WTC11 (cell line): ENCODE data around the gene SPPL2B.

Experiments used
- EMX1 ChIP-seq: fragments of 250-450 bp; sonication (Bioruptor Pico); IDR thresholded peaks from 2 replicates; pipeline ENCODE4 v1.8.0; 2021; ENCODE audit warnings: mild to moderate bottlenecking
- IRF2 ChIP-seq: sonication (generic); formaldehyde crosslinking; IDR thresholded peaks from 2 replicates; pipeline ENCODE4 v1.8.0; 2022; ENCODE audit warnings: low read depth, missing genetic modification reagents, borderline replicate concordance
- JAZF1 ChIP-seq: fragments of 250-450 bp; sonication (Bioruptor Pico); IDR thresholded peaks from 2 replicates; pipeline ENCODE4 v1.9.0; 2021; ENCODE audit warnings: moderate library complexity, mild to moderate bottlenecking, inconsistent platforms
- JUN ChIP-seq: sonication (generic); formaldehyde crosslinking; IDR thresholded peaks from 2 replicates; pipeline ENCODE4 v1.8.0; 2023; ENCODE audit warnings: mild to moderate bottlenecking, missing genetic modification reagents
- NR1H2 ChIP-seq: sonication (generic); formaldehyde crosslinking; IDR thresholded peaks from 2 replicates; pipeline ENCODE4 v1.9.0; 2021; ENCODE audit warnings: mild to moderate bottlenecking, moderate library complexity, missing genetic modification reagents
- SP1 ChIP-seq: sonication (generic); formaldehyde crosslinking; conservative IDR thresholded peaks from 2 replicates; pipeline ENCODE4 v1.8.1; 2022; ENCODE audit warnings: missing genetic modification reagents
- TF ChIP-seq, protein P1 (sequence below): fragments of 200-600 bp; IDR thresholded peaks from 2 replicates; pipeline ENCODE4 v1.8.0; 2022; ENCODE audit warnings: antibody characterized with exemption
- TF ChIP-seq, protein P2 (sequence below): sonication (generic); formaldehyde crosslinking; IDR thresholded peaks from 2 replicates; pipeline ENCODE4 v1.8.1; 2022; ENCODE audit warnings: low read depth, missing genetic modification reagents, borderline replicate concordance
- TF ChIP-seq, protein P3 (sequence below): sonication (generic); formaldehyde crosslinking; IDR thresholded peaks from 2 replicates; pipeline ENCODE4 v1.8.1; 2022; ENCODE audit warnings: missing genetic modification reagents, borderline replicate concordance
- TF ChIP-seq, protein P4 (sequence below): sonication (generic); formaldehyde crosslinking; IDR thresholded peaks from 2 replicates; pipeline ENCODE4 v1.8.1; 2023; ENCODE audit warnings: mild to moderate bottlenecking, missing genetic modification reagents, moderate library complexity
- TF ChIP-seq, protein P5 (sequence below): sonication (generic); formaldehyde crosslinking; IDR thresholded peaks from 2 replicates; pipeline ENCODE4 v1.8.0; 2022; ENCODE audit warnings: mild to moderate bottlenecking, missing genetic modification reagents

DNA sequence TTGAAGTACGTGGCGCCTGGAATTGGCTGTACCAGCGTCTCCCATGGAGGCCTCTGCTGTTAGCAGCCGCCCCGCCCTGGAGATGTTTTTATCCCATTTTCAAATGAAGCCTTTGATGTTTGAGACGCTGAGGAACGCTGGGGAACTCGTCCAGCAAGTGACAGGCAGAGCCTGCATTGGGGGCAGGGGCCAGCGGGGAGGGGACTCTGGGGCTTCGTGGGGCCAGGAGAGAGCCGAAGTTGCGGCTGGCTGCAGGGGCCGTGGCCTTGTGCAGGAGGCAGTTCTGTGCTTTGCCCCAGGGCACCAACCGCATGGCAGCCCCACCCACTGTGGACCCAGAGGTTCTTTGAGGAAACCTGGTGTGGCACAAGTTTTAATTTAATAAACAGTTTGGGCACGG is 13.5 kb downstream of the SPPL2B start:
- TF ChIP-seq, protein P1, sequence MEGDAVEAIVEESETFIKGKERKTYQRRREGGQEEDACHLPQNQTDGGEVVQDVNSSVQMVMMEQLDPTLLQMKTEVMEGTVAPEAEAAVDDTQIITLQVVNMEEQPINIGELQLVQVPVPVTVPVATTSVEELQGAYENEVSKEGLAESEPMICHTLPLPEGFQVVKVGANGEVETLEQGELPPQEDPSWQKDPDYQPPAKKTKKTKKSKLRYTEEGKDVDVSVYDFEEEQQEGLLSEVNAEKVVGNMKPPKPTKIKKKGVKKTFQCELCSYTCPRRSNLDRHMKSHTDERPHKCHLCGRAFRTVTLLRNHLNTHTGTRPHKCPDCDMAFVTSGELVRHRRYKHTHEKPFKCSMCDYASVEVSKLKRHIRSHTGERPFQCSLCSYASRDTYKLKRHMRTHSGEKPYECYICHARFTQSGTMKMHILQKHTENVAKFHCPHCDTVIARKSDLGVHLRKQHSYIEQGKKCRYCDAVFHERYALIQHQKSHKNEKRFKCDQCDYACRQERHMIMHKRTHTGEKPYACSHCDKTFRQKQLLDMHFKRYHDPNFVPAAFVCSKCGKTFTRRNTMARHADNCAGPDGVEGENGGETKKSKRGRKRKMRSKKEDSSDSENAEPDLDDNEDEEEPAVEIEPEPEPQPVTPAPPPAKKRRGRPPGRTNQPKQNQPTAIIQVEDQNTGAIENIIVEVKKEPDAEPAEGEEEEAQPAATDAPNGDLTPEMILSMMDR: no peak
- TF ChIP-seq, protein P2, sequence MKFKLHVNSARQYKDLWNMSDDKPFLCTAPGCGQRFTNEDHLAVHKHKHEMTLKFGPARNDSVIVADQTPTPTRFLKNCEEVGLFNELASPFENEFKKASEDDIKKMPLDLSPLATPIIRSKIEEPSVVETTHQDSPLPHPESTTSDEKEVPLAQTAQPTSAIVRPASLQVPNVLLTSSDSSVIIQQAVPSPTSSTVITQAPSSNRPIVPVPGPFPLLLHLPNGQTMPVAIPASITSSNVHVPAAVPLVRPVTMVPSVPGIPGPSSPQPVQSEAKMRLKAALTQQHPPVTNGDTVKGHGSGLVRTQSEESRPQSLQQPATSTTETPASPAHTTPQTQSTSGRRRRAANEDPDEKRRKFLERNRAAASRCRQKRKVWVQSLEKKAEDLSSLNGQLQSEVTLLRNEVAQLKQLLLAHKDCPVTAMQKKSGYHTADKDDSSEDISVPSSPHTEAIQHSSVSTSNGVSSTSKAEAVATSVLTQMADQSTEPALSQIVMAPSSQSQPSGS: no peak
- TF ChIP-seq JUN (CRISPR knock-in tag) (no peak), IRF2 (CRISPR knock-in tag) (no peak), NR1H2 (CRISPR knock-in tag) (no peak), JAZF1 (CRISPR knock-in tag) (no peak), EMX1 (CRISPR knock-in tag) (no peak), SP1 (CRISPR knock-in tag) (no peak)
- TF ChIP-seq, protein P3, sequence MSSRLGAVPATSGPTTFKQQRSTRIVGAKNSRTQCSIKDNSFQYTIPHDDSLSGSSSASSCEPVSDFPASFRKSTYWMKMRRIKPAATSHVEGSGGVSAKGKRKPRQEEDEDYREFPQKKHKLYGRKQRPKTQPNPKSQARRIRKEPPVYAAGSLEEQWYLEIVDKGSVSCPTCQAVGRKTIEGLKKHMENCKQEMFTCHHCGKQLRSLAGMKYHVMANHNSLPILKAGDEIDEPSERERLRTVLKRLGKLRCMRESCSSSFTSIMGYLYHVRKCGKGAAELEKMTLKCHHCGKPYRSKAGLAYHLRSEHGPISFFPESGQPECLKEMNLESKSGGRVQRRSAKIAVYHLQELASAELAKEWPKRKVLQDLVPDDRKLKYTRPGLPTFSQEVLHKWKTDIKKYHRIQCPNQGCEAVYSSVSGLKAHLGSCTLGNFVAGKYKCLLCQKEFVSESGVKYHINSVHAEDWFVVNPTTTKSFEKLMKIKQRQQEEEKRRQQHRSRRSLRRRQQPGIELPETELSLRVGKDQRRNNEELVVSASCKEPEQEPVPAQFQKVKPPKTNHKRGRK: no peak
- TF ChIP-seq, protein P4, sequence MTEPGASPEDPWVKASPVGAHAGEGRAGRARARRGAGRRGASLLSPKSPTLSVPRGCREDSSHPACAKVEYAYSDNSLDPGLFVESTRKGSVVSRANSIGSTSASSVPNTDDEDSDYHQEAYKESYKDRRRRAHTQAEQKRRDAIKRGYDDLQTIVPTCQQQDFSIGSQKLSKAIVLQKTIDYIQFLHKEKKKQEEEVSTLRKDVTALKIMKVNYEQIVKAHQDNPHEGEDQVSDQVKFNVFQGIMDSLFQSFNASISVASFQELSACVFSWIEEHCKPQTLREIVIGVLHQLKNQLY (CRISPR knock-in tag): no peak
- TF ChIP-seq, protein P5, sequence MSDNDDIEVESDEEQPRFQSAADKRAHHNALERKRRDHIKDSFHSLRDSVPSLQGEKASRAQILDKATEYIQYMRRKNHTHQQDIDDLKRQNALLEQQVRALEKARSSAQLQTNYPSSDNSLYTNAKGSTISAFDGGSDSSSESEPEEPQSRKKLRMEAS (CRISPR knock-in tag): no peak
